Uterus (tissue), 4 donors: ENCODE results near the gene PRTN3. TPM values are rescaled to one million over a fixed set of nuclear protein-coding genes. Genes with fewer than 3 reads are reported as not detected.

Experiments
- DNase-seq, 2 donors: peaks; one replicate each; pipeline ENCODE4 v3.0.0-alpha.2; 2019 to 2020
- H3K27ac ChIP-seq, 2 donors: fragments of 200-600 bp; sonication (generic); 1 replicate in 1 of 2; 2 replicates in 1 of 2; pipeline ENCODE4 v1.5.1; 2016 to 2018
- H3K27me3 ChIP-seq, 2 donors: fragments of 200-600 bp; sonication (generic); one replicate each; pipeline ENCODE4 v1.5.1; 2018 to 2019; ENCODE audit warnings: control low read depth in 1 of 2
- H3K36me3 ChIP-seq, 2 donors: fragments of 200-600 bp; sonication (generic); one replicate each; pipeline ENCODE4 v1.5.1; 2019; ENCODE audit warnings: control low read depth in 1 of 2
- H3K4me1 ChIP-seq, 2 donors: fragments of 200-600 bp; sonication (generic); one replicate each; pipeline ENCODE4 v1.5.1; 2018 to 2019; ENCODE audit warnings: control low read depth in 1 of 2
- H3K4me3 ChIP-seq, 2 donors: fragments of 200-600 bp; sonication (generic); 1 replicate in 1 of 2; 2 replicates in 1 of 2; pipeline ENCODE4 v1.5.1; 2018 to 2019; ENCODE audit warnings: mild to moderate bottlenecking in 1 of 2
- H3K9me3 ChIP-seq, 2 donors: fragments of 200-600 bp; sonication (generic); one replicate each; pipeline ENCODE4 v1.5.1; 2019; ENCODE audit warnings: control low read depth in 1 of 2
- CTCF ChIP-seq, 4 experiments: fragments of 200-600 bp in 2 of 4; fragments of 450-650 bp in 2 of 4; sonication (generic) in 2 of 4; IDR thresholded peaks; one replicate each; pipeline ENCODE4 v1.5.1; 2016 to 2019; ENCODE audit warnings: antibody characterized with exemption in 4 of 4, mild to moderate bottlenecking in 2 of 4, moderate library complexity in 1 of 4
- POLR2A ChIP-seq, 2 donors: fragments of 450-650 bp; IDR thresholded peaks; one replicate each; pipeline ENCODE4 v1.6.1; 2016; ENCODE audit warnings: antibody characterized with exemption in 2 of 2, mild to moderate bottlenecking in 1 of 2, moderate library complexity in 1 of 2
- intact Hi-C: fragments of 100-400 bp; cut with DNase I; formaldehyde crosslinking; loops from one replicate; pipeline ENCODE4 v1.15.1; 2023; ENCODE audit warnings: low total_unique reads
- total RNA-seq, 4 donors: library from RNA; depleted of rRNA in 3 of 4; stranded (reverse); fragments of >200 nt in 3 of 4; gene quantifications; one replicate each; pipeline versions ENCODE4 v1.1.0 to v1.2.4, GENCODE V29; 2014 to 2023
- donor health status: DM: yes; HTN: yes; CAD: no.

PRTN3 gene
- total RNA-seq, 4 donors from 2014 or later: 2.9 TPM; not detected in 3

GRCh38 chr19:803686-804418 lies 36.9 kb upstream of the PRTN3 start:
- Histone ChIP-seq H3K27me3 (no peaks in the 10 kb centered on the region), H3K36me3 (no peaks in the 10 kb centered on the region), H3K9me3 (no peaks in the 10 kb centered on the region), H3K27ac (no peak overlapping the region), H3K4me1 (peaks cover 27 to 42% of the 10 kb centered on the region in 2 donors), H3K4me3 (no peak overlapping the region)
- intact Hi-C loops: no loop called here
- no peak for DNase-seq
- TF ChIP-seq CTCF (IDR thresholded peaks at IDR 0.05) (no peak), POLR2A (IDR thresholded peaks at IDR 0.05) (no peak)

- H3K27ac ChIP-seq: no peak overlapping the region
- DNase-seq: no peak
- H3K4me3 ChIP-seq: no peak overlapping the region
- H3K4me1 ChIP-seq: peaks cover 21 to 34% of the 10 kb centered on the region in 2 donors
- TF ChIP-seq CTCF (IDR thresholded peaks at IDR 0.05): no peak
- no peak for TF ChIP-seq POLR2A (IDR thresholded peaks at IDR 0.05)
- intact Hi-C loops: no loop called here
- no peaks in the 10 kb centered on the region for H3K36me3 ChIP-seq
- no peaks in the 10 kb centered on the region for H3K9me3 ChIP-seq
- H3K27me3 ChIP-seq: no peaks in the 10 kb centered on the region
Observed at GRCh38 chr19:804419-805165, 36.2 kb upstream of the PRTN3 start.

- TF ChIP-seq CTCF (IDR thresholded peaks at IDR 0.05) (no peak), POLR2A (IDR thresholded peaks at IDR 0.05) (no peak)
- no peak overlapping the region for H3K27ac ChIP-seq
- DNase-seq: no peak
Observed at GRCh38 chr19:805166-805551, 35.6 kb upstream of the PRTN3 start.

GRCh38 chr19:805600-806550 lies 34.9 kb upstream of the PRTN3 start:
- no peak for DNase-seq
- TF ChIP-seq CTCF (IDR thresholded peaks at IDR 0.05) (no peak), POLR2A (IDR thresholded peaks at IDR 0.05) (no peak)
- Histone ChIP-seq H3K9me3 (no peaks in the 10 kb centered on the region), H3K36me3 (no peaks in the 10 kb centered on the region), H3K4me3 (no peak overlapping the region), H3K27ac (no peak overlapping the region), H3K27me3 (no peaks in the 10 kb centered on the region), H3K4me1 (peaks cover 18 to 21% of the 10 kb centered on the region in 2 donors)
- intact Hi-C loops: no loop called here

More at GRCh38 chr19:805166-805551, 35.6 kb upstream of the PRTN3 start:
- H3K36me3 ChIP-seq: no peaks in the 10 kb centered on the region
- H3K4me3 ChIP-seq: no peak overlapping the region
- no peaks in the 10 kb centered on the region for H3K27me3 ChIP-seq
- intact Hi-C loops: no loop called here
- no peaks in the 10 kb centered on the region for H3K9me3 ChIP-seq
- H3K4me1 ChIP-seq: peaks cover 21 to 29% of the 10 kb centered on the region in 2 donors
